Lower lobe of right lung (tissue), 2 donors: Measurements from ENCODE around the gene PYM1. TPM values are rescaled to one million over a fixed set of nuclear protein-coding genes. Genes with fewer than 3 reads are reported as not detected.

Source experiments
- ATAC-seq, 2 donors: fragments of 200-7000 bp; cut with Tn5 transposase; one replicate each; pipeline ENCODE4 v1.9.1; 2020 to 2022; ENCODE audit warnings: mild to moderate bottlenecking in 2 of 2, moderate library complexity in 2 of 2
- DNase-seq: peaks from one replicate; pipeline ENCODE4 v3.0.0-alpha.2; 2020
- H3K27ac ChIP-seq: fragments of 200-600 bp; one replicate; pipeline ENCODE4 v1.8.0; 2022
- H3K27me3 ChIP-seq: fragments of 200-600 bp; one replicate; pipeline ENCODE4 v1.8.0; 2022; ENCODE audit warnings: low read depth
- H3K36me3 ChIP-seq: fragments of 200-600 bp; one replicate; pipeline ENCODE4 v1.8.0; 2022; ENCODE audit warnings: mild to moderate bottlenecking
- H3K4me1 ChIP-seq: fragments of 200-600 bp; one replicate; pipeline ENCODE4 v1.8.0; 2022
- H3K4me3 ChIP-seq: fragments of 200-600 bp; one replicate; pipeline ENCODE4 v1.8.0; 2022; ENCODE audit warnings: mild to moderate bottlenecking
- H3K9me3 ChIP-seq: fragments of 200-600 bp; one replicate; pipeline ENCODE4 v1.8.0; 2022
- CTCF ChIP-seq: fragments of 200-600 bp; IDR thresholded peaks from one replicate; pipeline ENCODE4 v1.8.0; 2022; ENCODE audit warnings: antibody characterized with exemption, mild to moderate bottlenecking
- intact Hi-C: fragments of 100-400 bp; cut with DNase I; formaldehyde crosslinking; loops from one replicate; pipeline ENCODE4 v1.11.0; 2022
- total RNA-seq: library from RNA; stranded (reverse); fragmentation: NEBNext Ultra II Directional; extraction: Animal tissue kit (Norgen Biotek cat#: 25700); gene quantifications from one replicate; pipeline ENCODE4 v1.2.1, GENCODE V29; 2021
- donor health status: DM: no; HTN: yes; CAD: no; lungs with severe emphysema.

PYM1 gene
- total RNA-seq, 1 donor from 2014 or later = 28.9 TPM

- Histone ChIP-seq H3K36me3 (peaks cover 36% of the 10 kb centered on the region), H3K9me3 (no peaks in the 10 kb centered on the region), H3K27ac (no peak overlapping the region), H3K4me3 (no peak overlapping the region), H3K27me3 (no peaks in the 10 kb centered on the region), H3K4me1 (no peaks in the 10 kb centered on the region)
- DNase-seq (no peak), ATAC-seq (no peak)
- intact Hi-C loops = no loop called here
- no peak for TF ChIP-seq CTCF
Observed at GRCh38 chr12:55901881-55902490, 25.7 kb downstream of the PYM1 start.

- Histone ChIP-seq H3K36me3 (peaks cover 36% of the 10 kb centered on the region), H3K4me1 (no peaks in the 10 kb centered on the region), H3K4me3 (no peak overlapping the region), H3K9me3 (no peaks in the 10 kb centered on the region), H3K27me3 (no peaks in the 10 kb centered on the region), H3K27ac (no peak overlapping the region)
- TF ChIP-seq CTCF = no peak
- ATAC-seq = no peak
- intact Hi-C loops = no loop called here
- DNase-seq = no peak
Observed at GRCh38 chr12:55899082-55899481, 28.6 kb downstream of the PYM1 start.

- DNase-seq = no peak
- Histone ChIP-seq H3K4me1 (no peaks in the 10 kb centered on the region), H3K4me3 (no peak overlapping the region), H3K9me3 (no peaks in the 10 kb centered on the region), H3K27me3 (no peaks in the 10 kb centered on the region), H3K27ac (no peak overlapping the region), H3K36me3 (no peaks in the 10 kb centered on the region)
- intact Hi-C loops = no loop called here
- ATAC-seq = no peak
- no peak for TF ChIP-seq CTCF
Observed at GRCh38 chr12:55893723-55894122, 34.0 kb downstream of the PYM1 start.

GRCh38 chr12:55891310-55891709, 36.4 kb downstream of the PYM1 start:
- DNase-seq (no peak), ATAC-seq (no peak)
- no peaks in the 10 kb centered on the region for H3K27me3 ChIP-seq
- no peaks in the 10 kb centered on the region for H3K36me3 ChIP-seq
- intact Hi-C loops = no loop called here
- H3K27ac ChIP-seq = no peak overlapping the region
- H3K9me3 ChIP-seq = no peaks in the 10 kb centered on the region
- no peak for TF ChIP-seq CTCF
- no peaks in the 10 kb centered on the region for H3K4me1 ChIP-seq
- no peak overlapping the region for H3K4me3 ChIP-seq

- Histone ChIP-seq H3K36me3 (no peaks in the 10 kb centered on the region), H3K9me3 (no peaks in the 10 kb centered on the region), H3K4me3 (no peak overlapping the region), H3K27me3 (no peaks in the 10 kb centered on the region), H3K27ac (no peak overlapping the region), H3K4me1 (no peaks in the 10 kb centered on the region)
- intact Hi-C loops = no loop called here
- ATAC-seq (no peak), DNase-seq (no peak)
- TF ChIP-seq CTCF = no peak
Observed at GRCh38 chr12:55885113-55885512, 42.6 kb downstream of the PYM1 start.
